ENCODE results near the gene FBP2. TPM values are rescaled to one million over a fixed set of nuclear protein-coding genes. Genes with fewer than 3 reads are reported as not detected.

FBP2 gene
- total and polyA plus RNA-seq, 10 of the 15 experiments (the other 5 are each of a cell fraction or from before 2014, with no cell fraction given) = 0.07 to 1.1 (median 0.12) TPM; not detected in 6

- CTCF ChIA-PET = interaction anchor here (0.9 kb wide), 1 partner anchor 13 kb away, joined by 3 read pairs; no protein-coding TSS in a partner anchor
These were observed 16.6 kb upstream of the FBP2 start for GRCh38 chr9:94610181-94610606.

GRCh38 chr9:94607423-94607691, 13.7 kb upstream of the FBP2 start:
- no peaks in the 10 kb centered on the region for H3K9me3 ChIP-seq (replicated peaks; ENCODE audit: control insufficient read depth, insufficient read depth, low read length)
- H3K36me3 ChIP-seq (ENCODE audit: control insufficient read depth in 2 of 2, insufficient read depth in 2 of 2, low read length in 1 of 2) = no peaks in the 10 kb centered on the region
- no peak overlapping the region for H3K27ac ChIP-seq (ENCODE audit: control insufficient read depth, insufficient read depth)
- in situ Hi-C loops (cut with MboI) (no loop called here), intact Hi-C loops (cut with micrococcal nuclease; ENCODE audit: unreplicated experiment) (no loop called here)
- ChIA-PET CTCF (interaction anchor here (0.9 kb wide), 1 partner anchor 120 kb away, joined by 3 read pairs; no protein-coding TSS in a partner anchor), POLR2A (no interaction called here), SMC1A (ENCODE audit: uncharacterized antibody, unreplicated experiment) (no interaction called here), RAD21 (ENCODE audit: unreplicated experiment) (no interaction called here)
- DNase-seq (ENCODE audit: low read depth, low spot score) (no peak), FAIRE-seq (no peak), ATAC-seq (no peak)
- H3K4me1 ChIP-seq (ENCODE audit: control insufficient read depth, insufficient read depth, low read length) = peaks cover 3% of the 10 kb centered on the region; the same call in 1 of the 2 replicates
- no peak overlapping the region for H2AFZ ChIP-seq (ENCODE audit: control insufficient read depth, low read depth, low read length)
- WGBS (ENCODE audit: insufficient coverage, insufficient replicate concordance, low lambda C conversion rate, missing lambda C conversion rate) = 74% methylated on average over 8 of the region's 8 CpGs
- no peak overlapping the region for H3K4me3 ChIP-seq
- no peaks in the 10 kb centered on the region for H3K79me2 ChIP-seq (ENCODE audit: control insufficient read depth, insufficient read depth, low read length)
- H3K9ac ChIP-seq (ENCODE audit: control insufficient read depth, insufficient read depth, low read length) = no peak overlapping the region
- no peaks in the 10 kb centered on the region for H4K20me1 ChIP-seq (ENCODE audit: control insufficient read depth, insufficient read depth)
- BruUV-seq (replicated peaks) = no TSS peak
- no peak overlapping the region for H3K4me2 ChIP-seq (ENCODE audit: control insufficient read depth, insufficient read depth)
- H3K27me3 ChIP-seq (replicated peaks in 1 of 2; ENCODE audit: control insufficient read depth in 2 of 2, insufficient read depth in 2 of 2, low read length in 1 of 2) = peaks cover 0 to 10% of the 10 kb centered on the region in 2 experiments; a peak in 2 of 4 replicates
- TF ChIP-seq HDAC2 (IDR thresholded peaks at IDR 0.05) (no peak), ATF3 (IDR thresholded peaks at IDR 0.05; ENCODE audit: borderline replicate concordance, extremely low read depth, low read depth, low read length) (no peak), USF2 (IDR thresholded peaks at IDR 0.05; ENCODE audit: borderline replicate concordance, low read depth, low read length) (no peak), ZNF217 (IDR thresholded peaks at IDR 0.05) (no peak), NFYA (IDR thresholded peaks at IDR 0.05; ENCODE audit: borderline replicate concordance, low read depth, low read length) (no peak), TCF7 (IDR thresholded peaks at IDR 0.05; ENCODE audit: borderline replicate concordance) (no peak), NRF1 (conservative IDR thresholded peaks at IDR 0.05; ENCODE audit: low read depth, low read length) (no peak), RELA (IDR thresholded peaks at IDR 0.05; ENCODE audit: borderline replicate concordance, partially characterized antibody) (no peak)

More at GRCh38 chr9:94610181-94610606, 16.6 kb upstream of the FBP2 start:
- BruUV-seq (replicated peaks) = no TSS peak
- TF ChIP-seq USF2 (IDR thresholded peaks at IDR 0.05; ENCODE audit: borderline replicate concordance, low read depth, low read length) = no peak
- TF ChIP-seq POLR2AphosphoS5 (IDR thresholded peaks at IDR 0.05; ENCODE audit: low read length) = no peak
- no peak for TF ChIP-seq TCF3 (IDR thresholded peaks at IDR 0.05; ENCODE audit: borderline replicate concordance, insufficient read depth, low read depth, low read length)
- TF ChIP-seq NR2C2 (IDR thresholded peaks at IDR 0.05; ENCODE audit: borderline replicate concordance, control insufficient read depth, insufficient read length, low read depth) = no peak
- no peak for TF ChIP-seq EP300 (IDR thresholded peaks at IDR 0.05; ENCODE audit: borderline replicate concordance in 1 of 2, control insufficient read depth in 1 of 2, low read depth in 2 of 2, low read length in 2 of 2)
- no peak for TF ChIP-seq NR2F1 (conservative IDR thresholded peaks at IDR 0.05)
- no peak for TF ChIP-seq ZNF24 (IDR thresholded peaks at IDR 0.05)
- TF ChIP-seq NR2C1 (IDR thresholded peaks at IDR 0.05) = no peak
- no peak for TF ChIP-seq MEF2A (IDR thresholded peaks at IDR 0.05; ENCODE audit: insufficient read depth, low read depth, low read length)
- WGBS (ENCODE audit: insufficient coverage, insufficient replicate concordance, low lambda C conversion rate, missing lambda C conversion rate) = 48% methylated on average over 6 of the region's 6 CpGs
- intact Hi-C loops (cut with micrococcal nuclease; ENCODE audit: unreplicated experiment) (no loop called here), in situ Hi-C loops (cut with MboI) (no loop called here)
- Histone ChIP-seq H3K4me2 (ENCODE audit: control insufficient read depth, insufficient read depth) (no peak overlapping the region), H3K9me3 (replicated peaks; ENCODE audit: control insufficient read depth, insufficient read depth, low read length) (no peaks in the 10 kb centered on the region), H4K20me1 (ENCODE audit: control insufficient read depth, insufficient read depth) (no peaks in the 10 kb centered on the region), H3K27me3 (replicated peaks in 1 of 2; ENCODE audit: control insufficient read depth in 2 of 2, insufficient read depth in 2 of 2, low read length in 1 of 2) (peaks cover 0 to 10% of the 10 kb centered on the region in 2 experiments; a peak in 2 of 4 replicates), H2AFZ (ENCODE audit: control insufficient read depth, low read depth, low read length) (no peak overlapping the region), H3K9ac (ENCODE audit: control insufficient read depth, insufficient read depth, low read length) (no peak overlapping the region), H3K36me3 (ENCODE audit: control insufficient read depth in 2 of 2, insufficient read depth in 2 of 2, low read length in 1 of 2) (no peaks in the 10 kb centered on the region), H3K4me1 (ENCODE audit: control insufficient read depth, insufficient read depth, low read length) (peaks cover 3% of the 10 kb centered on the region; the same call in 1 of the 2 replicates), H3K27ac (ENCODE audit: control insufficient read depth, insufficient read depth) (no peak overlapping the region), H3K79me2 (ENCODE audit: control insufficient read depth, insufficient read depth, low read length) (no peaks in the 10 kb centered on the region), H3K4me3 (no peak overlapping the region)
- FAIRE-seq (no peak), DNase-seq (ENCODE audit: low read depth, low spot score) (no peak), ATAC-seq (no peak)
- RAD21 ChIA-PET (ENCODE audit: unreplicated experiment) = no interaction called here
- SMC1A ChIA-PET (ENCODE audit: uncharacterized antibody, unreplicated experiment) = no interaction called here
- POLR2A ChIA-PET = no interaction called here
